HG03060 (cell line): ENCODE results near the gene SHC4.

Experiments
- ATAC-seq: cut with Tn5 transposase; IDR thresholded peaks from one replicate; pipeline ENCODE4 v1.9.1; 2021; ENCODE audit warnings: low read depth, moderate number of reproducible peaks; ENCODE audit not compliant: unreplicated experiment

Gene SHC4

GRCh38 chr15:48889925-48890324 lies 73.8 kb downstream of the SHC4 start:
- ATAC-seq, result no peak

GRCh38 chr15:48888836-48889235 lies 74.9 kb downstream of the SHC4 start:
- ATAC-seq, result no peak

- ATAC-seq, result no peak
Measured at GRCh38 chr15:48888191-48888590, 75.5 kb downstream of the SHC4 start.

- no peak for ATAC-seq
Measured at GRCh38 chr15:48887144-48887543, 76.6 kb downstream of the SHC4 start.

GRCh38 chr15:48883699-48884098 lies 80.0 kb downstream of the SHC4 start:
- no peak for ATAC-seq

GRCh38 chr15:48880070-48880634 lies 83.6 kb downstream of the SHC4 start:
- no peak for ATAC-seq

- ATAC-seq, result peak; percentile 76
Measured at GRCh38 chr15:48877630-48878595, 85.8 kb downstream of the SHC4 start, which contains the start of gene EID1. TSS of gene EID1 (plus strand) at chr15:48878134. CDS start at chr15:48878177, 43 bp downstream.

- ATAC-seq, result no peak
Measured at GRCh38 chr15:48876057-48876456, 87.7 kb downstream of the SHC4 start.

GRCh38 chr15:48875241-48875960 lies 88.3 kb downstream of the SHC4 start:
- ATAC-seq, result no peak

- no peak for ATAC-seq
Measured at GRCh38 chr15:48872632-48873031, 91.1 kb downstream of the SHC4 start.

GRCh38 chr15:48871542-48871941 lies 92.2 kb downstream of the SHC4 start:
- no peak for ATAC-seq

GRCh38 chr15:48869966-48870365 lies 93.8 kb downstream of the SHC4 start:
- ATAC-seq, result no peak

GRCh38 chr15:48868536-48868935 lies 95.2 kb downstream of the SHC4 start:
- no peak for ATAC-seq

- ATAC-seq, result no peak
Measured at GRCh38 chr15:48868023-48868422, 95.7 kb downstream of the SHC4 start.

GRCh38 chr15:48866141-48866563 lies 97.6 kb downstream of the SHC4 start:
- no peak for ATAC-seq

- no peak for ATAC-seq
Measured at GRCh38 chr15:48865370-48866079, 98.2 kb downstream of the SHC4 start.

GRCh38 chr15:48862705-48863104 lies 101.0 kb downstream of the SHC4 start:
- no peak for ATAC-seq

GRCh38 chr15:48861813-48862431 lies 101.8 kb downstream of the SHC4 start:
- ATAC-seq, result no peak

- ATAC-seq, result no peak
Measured at GRCh38 chr15:48859426-48859825, 104.3 kb downstream of the SHC4 start.

GRCh38 chr15:48858401-48858800 lies 105.3 kb downstream of the SHC4 start:
- ATAC-seq, result no peak
